ENCODE measurements around the gene SH3GLB2.

SH3GLB2 gene

GRCh38 chr9:129063061-129063460, 34.9 kb upstream of the SH3GLB2 start:
- TF ChIP-seq CTCF (conservative IDR thresholded peaks at IDR 0.05; ENCODE audit: low read length), result no peak
- no peak for DNase-seq (ENCODE audit: low read depth)
- no peak overlapping the region for H3K4me3 ChIP-seq (ENCODE audit: low read length)

- DNase-seq (ENCODE audit: low read depth), result no peak
- H3K4me3 ChIP-seq (ENCODE audit: low read length), result no peak overlapping the region
- no peak for TF ChIP-seq CTCF (conservative IDR thresholded peaks at IDR 0.05; ENCODE audit: low read length)
These were observed 32.9 kb upstream of the SH3GLB2 start for GRCh38 chr9:129060991-129061390.

GRCh38 chr9:129059796-129060785, 32.0 kb upstream of the SH3GLB2 start:
- TF ChIP-seq CTCF (conservative IDR thresholded peaks at IDR 0.05; ENCODE audit: low read length), result no peak
- H3K4me3 ChIP-seq (ENCODE audit: low read length), result no peak overlapping the region
- no peak for DNase-seq (ENCODE audit: low read depth)

GRCh38 chr9:129058965-129059795, 31.0 kb upstream of the SH3GLB2 start:
- no peak for DNase-seq (ENCODE audit: low read depth)
- no peak for TF ChIP-seq CTCF (conservative IDR thresholded peaks at IDR 0.05; ENCODE audit: low read length)
- H3K4me3 ChIP-seq (ENCODE audit: low read length), result no peak overlapping the region

- DNase-seq (ENCODE audit: low read depth), result no peak
- TF ChIP-seq CTCF (conservative IDR thresholded peaks at IDR 0.05; ENCODE audit: low read length), result no peak
These were observed 26.2 kb upstream of the SH3GLB2 start for GRCh38 chr9:129054163-129054851.

GRCh38 chr9:129053020-129053419, 24.9 kb upstream of the SH3GLB2 start:
- TF ChIP-seq CTCF (conservative IDR thresholded peaks at IDR 0.05; ENCODE audit: low read length), result no peak
- no peak for DNase-seq (ENCODE audit: low read depth)
- no peak overlapping the region for H3K4me3 ChIP-seq (ENCODE audit: low read length)

More at GRCh38 chr9:129054163-129054851, 26.2 kb upstream of the SH3GLB2 start:
- no peak overlapping the region for H3K4me3 ChIP-seq (ENCODE audit: low read length)

Data from AG10803 (cell line).